AG09319 (cell line): ENCODE results near the gene ARSI.

Experiments used
- DNase-seq: peaks from one replicate; pipeline ENCODE4 v3.0.0-alpha.2; 2010; ENCODE audit warnings: low read depth; ENCODE audit errors: extremely low read depth
- CTCF ChIP-seq: IDR thresholded peaks from 2 replicates; pipeline ENCODE4 v1.5.1; 2011; ENCODE audit warnings: low read depth, mild to moderate bottlenecking, inconsistent platforms, low read length, moderate library complexity

The ARSI gene

GRCh38 chr5:150274811-150275210 lies 27.9 kb downstream of the ARSI start:
- TF ChIP-seq CTCF = no peak
- DNase-seq = no peak

GRCh38 chr5:150272531-150272930 lies 30.2 kb downstream of the ARSI start:
- TF ChIP-seq CTCF = peak; percentile 60
- DNase-seq = peak; percentile 16

- DNase-seq = no peak
- no peak for TF ChIP-seq CTCF
Measured at GRCh38 chr5:150271923-150272322, 30.8 kb downstream of the ARSI start.

DNA sequence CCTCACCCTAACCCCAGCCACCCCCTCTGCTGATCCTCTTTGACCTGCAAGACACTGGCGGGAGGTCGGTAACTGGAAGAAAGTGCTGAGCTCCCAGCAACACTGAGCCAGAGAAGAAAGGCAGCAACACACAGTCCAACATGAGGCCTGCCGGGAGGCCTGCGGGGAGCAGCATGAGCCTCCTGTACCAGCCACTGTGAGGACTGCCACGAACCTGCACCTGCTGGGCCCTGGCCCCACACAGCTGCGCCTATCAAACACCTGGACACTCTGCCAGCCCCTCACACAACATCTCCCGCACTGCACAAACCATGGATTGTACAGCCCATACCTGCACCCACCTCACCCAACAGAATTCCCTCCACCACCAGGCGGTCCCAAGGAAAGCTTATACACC lies 31.4 kb downstream of the ARSI start:
- no peak for DNase-seq
- TF ChIP-seq CTCF = no peak

- no peak for TF ChIP-seq CTCF
Measured at GRCh38 chr5:150270541-150271295, 32.0 kb downstream of the ARSI start.

DNA sequence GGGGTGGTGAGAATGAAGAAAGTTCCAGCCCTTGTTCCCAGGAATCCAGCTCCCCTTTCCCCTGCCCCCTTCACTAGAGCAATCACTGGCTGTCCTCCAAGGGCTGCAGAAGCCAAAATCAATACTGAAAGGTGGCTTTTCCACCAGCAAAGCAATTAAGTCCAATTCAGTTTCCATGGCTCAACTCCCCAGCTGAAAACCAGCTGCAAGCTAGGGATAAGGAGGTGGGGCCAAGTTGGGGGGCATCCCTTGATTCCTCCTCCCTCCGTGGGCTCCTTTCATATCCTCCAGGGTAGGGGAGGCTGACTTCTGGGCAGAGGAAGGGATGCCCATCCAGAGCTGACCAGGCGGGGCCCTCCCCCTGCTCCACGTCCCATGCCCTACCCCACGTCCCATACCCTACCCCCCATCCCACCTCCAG lies 35.8 kb downstream of the ARSI start:
- TF ChIP-seq CTCF = no peak
- no peak for DNase-seq

More at GRCh38 chr5:150270541-150271295, 32.0 kb downstream of the ARSI start:
- no peak for DNase-seq

DNA sequence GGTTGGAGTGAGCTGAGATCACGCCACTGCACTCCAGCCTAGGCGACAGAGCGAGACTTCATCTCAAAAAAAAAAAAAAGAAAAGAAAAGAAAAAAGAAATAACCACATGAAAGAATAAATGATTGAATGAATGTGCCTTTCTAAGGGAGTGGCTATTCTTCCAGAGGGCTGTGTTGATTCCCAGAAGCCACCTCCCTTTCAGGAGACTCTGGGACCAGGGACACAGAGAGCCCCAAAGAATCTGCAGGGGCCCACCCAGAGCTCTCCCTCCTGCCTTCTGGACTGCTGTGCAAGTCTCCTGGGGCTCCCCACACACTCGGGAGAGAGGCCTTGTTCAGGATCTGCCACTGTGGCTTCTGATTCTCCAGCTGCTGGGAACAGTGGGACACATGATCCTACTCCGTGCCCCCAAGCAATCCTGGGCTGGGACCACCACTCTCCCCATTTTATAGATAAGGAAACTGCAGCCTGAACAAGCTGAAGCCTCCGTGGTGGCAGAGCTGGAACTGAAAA lies 36.8 kb downstream of the ARSI start:
- TF ChIP-seq CTCF = no peak
- no peak for DNase-seq
